ENCODE results near the gene PKNOX2.

DNA sequence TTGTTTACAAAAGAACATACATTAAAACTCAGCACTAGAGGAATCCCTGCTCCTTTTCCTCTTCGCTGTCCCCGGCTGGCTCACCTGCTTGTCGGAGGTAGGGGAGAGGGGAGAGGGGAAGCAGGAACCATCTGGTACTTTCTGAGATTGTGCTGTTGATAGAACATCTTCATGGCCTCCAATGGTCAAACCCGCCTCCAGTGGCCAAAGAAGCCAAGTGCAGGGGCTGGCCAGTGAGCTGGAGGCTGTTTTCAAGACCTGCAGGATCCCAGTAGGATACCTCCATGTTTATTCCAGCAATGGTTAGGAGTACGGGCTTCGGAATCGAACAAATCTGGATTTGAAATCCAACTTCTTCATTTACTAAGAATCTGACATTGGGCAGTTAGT, 92.6 kb downstream of the PKNOX2 start:
- no peak for TF ChIP-seq POLR2A (IDR thresholded peaks at IDR 0.05)
- TF ChIP-seq, protein P1, sequence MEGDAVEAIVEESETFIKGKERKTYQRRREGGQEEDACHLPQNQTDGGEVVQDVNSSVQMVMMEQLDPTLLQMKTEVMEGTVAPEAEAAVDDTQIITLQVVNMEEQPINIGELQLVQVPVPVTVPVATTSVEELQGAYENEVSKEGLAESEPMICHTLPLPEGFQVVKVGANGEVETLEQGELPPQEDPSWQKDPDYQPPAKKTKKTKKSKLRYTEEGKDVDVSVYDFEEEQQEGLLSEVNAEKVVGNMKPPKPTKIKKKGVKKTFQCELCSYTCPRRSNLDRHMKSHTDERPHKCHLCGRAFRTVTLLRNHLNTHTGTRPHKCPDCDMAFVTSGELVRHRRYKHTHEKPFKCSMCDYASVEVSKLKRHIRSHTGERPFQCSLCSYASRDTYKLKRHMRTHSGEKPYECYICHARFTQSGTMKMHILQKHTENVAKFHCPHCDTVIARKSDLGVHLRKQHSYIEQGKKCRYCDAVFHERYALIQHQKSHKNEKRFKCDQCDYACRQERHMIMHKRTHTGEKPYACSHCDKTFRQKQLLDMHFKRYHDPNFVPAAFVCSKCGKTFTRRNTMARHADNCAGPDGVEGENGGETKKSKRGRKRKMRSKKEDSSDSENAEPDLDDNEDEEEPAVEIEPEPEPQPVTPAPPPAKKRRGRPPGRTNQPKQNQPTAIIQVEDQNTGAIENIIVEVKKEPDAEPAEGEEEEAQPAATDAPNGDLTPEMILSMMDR (IDR thresholded peaks at IDR 0.05 in 8 of 11, conservative IDR thresholded peaks at IDR 0.05 in 3 of 11): no peak
